Stimulated activated naive B cell treated with anti-CD40 and anti-IgM and Interleukin-4, amounts not matched to agents 10 μg/mL and 1 μg/mL and 100 μg/mL, for 72 hours (primary cell): ENCODE data around the gene SPART.
A peak's percentile ranks its signal among the peaks of the same experiment; 100 is the strongest.

ENCODE experiments used
- ATAC-seq, 2 donors: fragments of 150-1000 bp; cut with Tn5 transposase; replicated peaks; 2 replicates each; pipeline ENCODE4 v1.10.0; 2021; ENCODE audit warnings: moderate library complexity in 1 of 2
- DNase-seq: peaks from one replicate; pipeline ENCODE4 v3.0.0; 2021
- H3K27ac Mint-ChIP-seq: one replicate; pipeline ENCODE4 v1.8.0; 2022; ENCODE audit warnings: mild to moderate bottlenecking, mixed read lengths
- H3K27me3 Mint-ChIP-seq, 2 donors: one replicate each; pipeline ENCODE4 v1.8.0; 2022; ENCODE audit warnings: mixed read lengths in 2 of 2
- H3K36me3 Mint-ChIP-seq, 2 donors: one replicate each; pipeline ENCODE4 v1.8.0; 2022; ENCODE audit warnings: mixed read lengths in 2 of 2, mild to moderate bottlenecking in 1 of 2
- H3K4me1 Mint-ChIP-seq, 2 donors: one replicate each; pipeline ENCODE4 v1.8.0; 2022; ENCODE audit warnings: mixed read lengths in 2 of 2, mild to moderate bottlenecking in 1 of 2
- H3K4me3 Mint-ChIP-seq, 2 donors: one replicate each; pipeline ENCODE4 v1.8.0; 2022; ENCODE audit warnings: mild to moderate bottlenecking in 2 of 2, mixed read lengths in 2 of 2, moderate library complexity in 1 of 2
- H3K9me3 Mint-ChIP-seq, 2 donors: one replicate each; pipeline ENCODE4 v1.8.0; 2022; ENCODE audit warnings: mixed read lengths in 2 of 2, mild to moderate bottlenecking in 1 of 2

SPART gene

DNA sequence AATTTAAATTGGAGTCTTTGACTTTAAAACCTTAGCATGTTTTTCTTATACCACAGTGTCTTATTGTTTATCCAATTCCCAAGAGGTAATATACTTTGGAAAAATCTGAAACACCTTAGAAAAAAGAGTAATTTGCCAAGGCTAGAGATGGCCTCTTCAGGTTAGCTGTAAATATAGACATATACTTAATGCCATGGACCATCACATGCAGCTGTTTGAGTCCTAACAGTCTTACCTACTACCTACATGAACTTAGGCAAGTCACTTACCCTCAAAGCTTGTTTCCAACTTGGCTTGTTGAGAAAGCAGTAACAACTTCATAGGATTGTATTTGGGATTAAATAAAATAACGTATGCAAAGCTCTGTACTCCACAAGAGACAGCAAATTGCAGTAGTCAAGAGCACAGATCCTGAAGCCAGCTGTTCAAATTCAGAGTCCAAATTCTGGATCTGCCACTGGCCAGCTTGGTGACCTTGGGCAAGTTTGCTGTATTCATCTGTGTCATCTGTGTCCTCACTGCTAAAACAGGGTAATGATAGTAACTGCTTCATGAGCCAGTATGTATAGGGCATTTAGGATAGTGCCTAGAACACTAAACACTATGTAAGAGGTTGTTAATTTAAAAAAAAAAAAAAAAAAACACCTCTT lies 13.2 kb upstream of the SPART start:
- Mint-ChIP-seq H3K27ac (no peak overlapping the region), H3K9me3 (no peaks in the 10 kb centered on the region), H3K4me1 (no peaks in the 10 kb centered on the region), H3K27me3 (peaks cover 0 to 15% of the 10 kb centered on the region in 2 donors), H3K36me3 (no peaks in the 10 kb centered on the region), H3K4me3 (no peak overlapping the region)
- no peak for DNase-seq
- ATAC-seq: no peak

DNA sequence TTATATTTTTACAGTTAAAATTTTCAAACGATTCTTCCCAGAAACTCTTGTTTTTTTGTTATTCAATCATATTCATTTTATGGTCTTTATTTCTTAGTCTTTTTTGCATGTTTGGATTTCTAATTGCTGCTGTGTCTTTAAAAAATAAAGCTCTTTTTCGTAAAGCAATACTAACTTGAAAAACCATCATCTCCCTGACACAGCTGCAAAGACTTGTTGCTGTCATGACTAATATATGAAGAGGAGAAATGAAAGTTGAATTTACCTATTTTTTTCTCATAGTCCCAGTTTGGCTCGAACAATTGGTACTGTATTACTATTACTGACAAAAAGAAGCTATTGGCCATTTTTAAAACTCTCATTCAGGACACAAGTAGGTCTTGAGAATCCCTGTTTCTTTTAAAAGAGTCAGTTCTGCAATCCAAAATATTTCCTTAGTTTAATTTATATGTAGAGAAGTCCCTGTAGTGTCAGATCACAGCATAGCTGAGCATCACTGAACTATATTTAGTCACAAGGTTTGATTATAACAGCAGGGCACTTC lies 12.1 kb upstream of the SPART start:
- Mint-ChIP-seq H3K36me3 (no peaks in the 10 kb centered on the region), H3K4me3 (no peak overlapping the region), H3K4me1 (no peaks in the 10 kb centered on the region), H3K27ac (no peak overlapping the region), H3K9me3 (no peaks in the 10 kb centered on the region), H3K27me3 (peaks cover 0 to 12% of the 10 kb centered on the region in 2 donors)
- ATAC-seq: no peak
- no peak for DNase-seq

GRCh38 chr13:36357692-36358091 lies 11.5 kb upstream of the SPART start:
- ATAC-seq (no peak), DNase-seq (no peak)
- no peaks in the 10 kb centered on the region for H3K4me1 Mint-ChIP-seq
- H3K9me3 Mint-ChIP-seq: no peaks in the 10 kb centered on the region
- H3K27me3 Mint-ChIP-seq: peaks cover 0 to 9% of the 10 kb centered on the region in 2 donors
- no peaks in the 10 kb centered on the region for H3K36me3 Mint-ChIP-seq
- no peak overlapping the region for H3K27ac Mint-ChIP-seq
- H3K4me3 Mint-ChIP-seq: no peak overlapping the region

DNA sequence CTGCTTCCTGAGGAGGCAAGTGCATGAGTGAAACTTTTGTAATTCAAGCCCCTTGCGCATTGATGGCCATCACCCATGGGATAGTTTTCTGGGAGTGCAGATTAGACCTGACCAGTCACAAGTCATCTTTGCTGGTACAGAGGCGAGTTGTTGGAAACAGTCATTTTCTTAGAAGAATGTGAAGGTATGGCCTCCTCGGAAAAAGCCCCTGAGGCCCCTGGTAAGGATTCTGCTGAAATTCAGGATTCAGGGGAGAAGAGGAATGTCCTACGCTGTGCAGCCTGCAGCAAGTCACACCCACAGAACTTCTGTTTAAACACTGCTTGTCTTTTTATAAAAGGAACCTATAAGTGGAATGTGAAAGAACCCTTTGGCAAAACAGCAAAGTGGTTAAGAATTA lies 11.0 kb upstream of the SPART start:
- Mint-ChIP-seq H3K36me3 (no peaks in the 10 kb centered on the region), H3K27ac (no peak overlapping the region), H3K4me1 (no peaks in the 10 kb centered on the region), H3K9me3 (no peaks in the 10 kb centered on the region), H3K27me3 (peaks cover 0 to 9% of the 10 kb centered on the region in 2 donors), H3K4me3 (no peak overlapping the region)
- DNase-seq: no peak
- ATAC-seq: no peak

DNA sequence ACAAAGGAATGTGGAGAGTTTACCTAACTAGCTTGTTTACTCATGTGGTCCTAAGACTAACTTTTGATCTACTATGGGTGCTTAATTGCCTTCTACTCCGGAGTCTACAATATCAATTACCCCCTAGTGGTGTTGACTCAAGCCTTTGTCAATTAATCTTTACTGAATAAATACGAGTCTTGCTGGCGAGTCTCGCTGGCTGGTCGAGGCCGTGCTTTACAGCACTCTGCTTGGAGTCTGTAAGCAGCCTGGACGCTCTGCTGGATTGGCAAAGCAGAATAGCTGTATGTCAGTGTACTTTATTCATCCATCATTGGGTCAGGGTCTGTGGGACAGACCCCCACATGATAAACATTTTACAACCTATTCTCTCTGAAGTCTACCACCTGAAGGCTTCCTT lies 9.9 kb upstream of the SPART start:
- Mint-ChIP-seq H3K27me3 (peaks cover 0 to 9% of the 10 kb centered on the region in 2 donors), H3K9me3 (no peaks in the 10 kb centered on the region), H3K27ac (no peak overlapping the region), H3K4me3 (no peak overlapping the region), H3K4me1 (no peaks in the 10 kb centered on the region), H3K36me3 (no peaks in the 10 kb centered on the region)
- no peak for ATAC-seq
- no peak for DNase-seq

DNA sequence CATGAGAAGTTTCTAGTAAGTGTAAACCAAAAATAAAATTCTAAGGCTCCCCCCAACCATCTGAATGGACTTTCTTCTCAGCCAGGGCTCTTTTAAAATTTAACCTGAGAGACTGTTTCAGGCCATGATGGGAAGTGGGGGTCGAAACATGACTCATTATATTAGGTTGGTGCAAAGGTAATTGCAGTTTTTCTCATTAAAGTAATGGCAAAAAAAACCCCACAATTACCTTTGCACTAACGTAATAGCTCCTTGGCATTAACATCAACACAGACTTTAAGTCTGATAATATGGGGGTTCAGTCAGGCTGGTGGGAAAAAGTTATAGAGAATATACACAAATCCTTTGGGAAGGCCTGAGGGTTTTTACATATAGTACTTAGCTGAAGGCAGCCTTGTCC lies 9.4 kb upstream of the SPART start:
- Mint-ChIP-seq H3K4me3 (no peak overlapping the region), H3K9me3 (no peaks in the 10 kb centered on the region), H3K27ac (no peak overlapping the region), H3K4me1 (no peaks in the 10 kb centered on the region), H3K27me3 (peaks cover 0 to 9% of the 10 kb centered on the region in 2 donors), H3K36me3 (no peaks in the 10 kb centered on the region)
- DNase-seq (no peak), ATAC-seq (no peak)

- no peaks in the 10 kb centered on the region for H3K4me1 Mint-ChIP-seq
- H3K36me3 Mint-ChIP-seq: no peaks in the 10 kb centered on the region
- peaks cover 0 to 9% of the 10 kb centered on the region in 2 donors for H3K27me3 Mint-ChIP-seq
- no peak overlapping the region for H3K27ac Mint-ChIP-seq
- H3K9me3 Mint-ChIP-seq: no peaks in the 10 kb centered on the region
- ATAC-seq: no peak
- no peak for DNase-seq
- no peak overlapping the region for H3K4me3 Mint-ChIP-seq
Observed at GRCh38 chr13:36354842-36355623, 8.8 kb upstream of the SPART start.

DNA sequence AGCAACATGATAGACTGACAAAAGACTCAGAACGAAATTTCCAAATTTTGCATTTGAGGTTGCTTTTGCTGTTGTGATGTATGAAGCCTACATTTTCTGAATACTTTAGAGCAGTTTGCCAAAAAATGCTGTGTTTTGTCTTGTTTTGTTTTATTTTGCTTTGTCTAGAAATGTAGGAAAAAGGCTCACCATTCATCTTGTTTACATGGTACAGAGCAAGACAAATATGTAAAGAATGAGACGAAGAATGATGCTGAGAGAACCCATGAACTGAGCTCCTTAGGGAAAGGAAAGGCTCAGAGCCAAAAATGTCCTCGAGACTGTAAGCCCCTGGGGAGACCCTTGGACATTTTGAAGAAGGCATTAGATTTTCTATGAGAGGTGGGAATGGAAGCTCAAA lies 6.8 kb upstream of the SPART start:
- Mint-ChIP-seq H3K4me3 (no peak overlapping the region), H3K36me3 (no peaks in the 10 kb centered on the region), H3K9me3 (no peaks in the 10 kb centered on the region), H3K27me3 (peaks cover 0 to 9% of the 10 kb centered on the region in 2 donors), H3K27ac (no peak overlapping the region), H3K4me1 (no peaks in the 10 kb centered on the region)
- DNase-seq: no peak
- no peak for ATAC-seq

DNA sequence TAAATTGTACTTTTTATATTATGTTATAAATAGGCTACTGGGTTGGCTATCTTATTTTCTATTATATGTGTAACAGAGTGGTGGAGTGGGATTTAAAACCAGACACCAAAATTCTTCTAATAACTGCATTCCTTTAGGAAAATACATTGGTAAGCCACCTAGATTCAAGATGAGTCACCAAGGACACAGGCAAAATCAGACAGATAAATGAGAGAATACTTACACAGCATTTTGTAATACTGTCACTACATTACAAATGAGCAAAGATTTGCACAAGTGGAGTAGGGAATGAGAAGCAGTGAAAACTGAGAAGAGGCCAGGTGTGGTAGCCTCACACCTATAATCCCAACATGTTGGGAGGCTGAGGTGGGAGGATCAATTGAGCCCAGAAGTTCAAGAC lies 6.2 kb upstream of the SPART start:
- H3K27me3 Mint-ChIP-seq: peaks cover 0 to 9% of the 10 kb centered on the region in 2 donors
- no peaks in the 10 kb centered on the region for H3K4me1 Mint-ChIP-seq
- H3K36me3 Mint-ChIP-seq: no peaks in the 10 kb centered on the region
- no peak overlapping the region for H3K27ac Mint-ChIP-seq
- DNase-seq: no peak
- no peak overlapping the region for H3K4me3 Mint-ChIP-seq
- ATAC-seq: no peak
- H3K9me3 Mint-ChIP-seq: no peaks in the 10 kb centered on the region

GRCh38 chr13:36347531-36348210 lies 1.5 kb upstream of the SPART start:
- no peak overlapping the region for H3K4me3 Mint-ChIP-seq
- no peaks in the 10 kb centered on the region for H3K9me3 Mint-ChIP-seq
- ATAC-seq (no peak), DNase-seq (no peak)
- no peak overlapping the region for H3K27ac Mint-ChIP-seq
- peaks cover 6 to 12% of the 10 kb centered on the region in 2 donors for H3K4me1 Mint-ChIP-seq
- H3K27me3 Mint-ChIP-seq: no peaks in the 10 kb centered on the region
- H3K36me3 Mint-ChIP-seq: peaks cover 2 to 4% of the 10 kb centered on the region in 2 donors

DNA sequence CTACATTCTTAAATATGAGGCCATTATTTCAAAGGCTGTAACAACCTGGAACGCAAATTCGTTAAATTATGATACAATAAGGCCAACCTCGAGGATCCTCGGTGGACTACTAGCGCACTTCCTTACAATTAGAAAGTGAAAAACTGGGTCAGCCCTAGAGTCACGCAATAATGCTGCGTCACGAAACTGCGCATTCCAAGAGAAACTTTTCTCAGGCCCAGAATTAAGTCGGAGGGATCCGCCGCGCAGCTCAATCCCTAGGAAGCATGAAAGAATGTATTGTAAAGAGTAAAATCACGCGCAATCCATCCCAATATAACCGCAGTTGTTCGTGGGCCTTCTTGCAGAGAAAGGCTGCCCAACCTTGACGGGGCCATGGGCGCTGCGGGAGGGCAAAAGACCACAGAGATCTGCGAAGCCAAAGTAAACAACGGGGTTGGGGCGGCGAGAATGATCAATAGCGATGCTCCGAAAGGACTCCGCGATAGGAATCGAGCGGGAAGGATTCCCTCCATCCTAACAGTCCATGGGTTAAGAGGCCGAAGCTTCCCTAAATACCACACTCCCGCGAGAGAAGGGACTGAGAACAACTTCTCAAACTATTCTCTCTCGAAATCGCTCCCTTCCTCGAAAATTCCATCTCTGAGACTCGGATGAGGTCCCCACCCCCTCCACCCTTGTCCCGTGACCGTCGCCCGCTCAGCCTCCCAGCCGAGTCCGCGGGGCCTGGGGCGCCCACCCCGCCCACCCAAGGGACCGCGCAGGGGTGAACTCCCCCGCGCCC lies 564 bp downstream of the SPART start:
- Mint-ChIP-seq H3K36me3 (peaks cover 4 to 5% of the 10 kb centered on the region in 2 donors), H3K4me1 (peaks cover 10 to 14% of the 10 kb centered on the region in 2 donors), H3K9me3 (no peaks in the 10 kb centered on the region), H3K4me3 (peak overlapping the region; percentile 83 to 86), H3K27me3 (no peaks in the 10 kb centered on the region), H3K27ac (peak overlapping the region; percentile 93)
- DNase-seq (peak; percentile 31), ATAC-seq (peak; percentile 43 to 46)

DNA sequence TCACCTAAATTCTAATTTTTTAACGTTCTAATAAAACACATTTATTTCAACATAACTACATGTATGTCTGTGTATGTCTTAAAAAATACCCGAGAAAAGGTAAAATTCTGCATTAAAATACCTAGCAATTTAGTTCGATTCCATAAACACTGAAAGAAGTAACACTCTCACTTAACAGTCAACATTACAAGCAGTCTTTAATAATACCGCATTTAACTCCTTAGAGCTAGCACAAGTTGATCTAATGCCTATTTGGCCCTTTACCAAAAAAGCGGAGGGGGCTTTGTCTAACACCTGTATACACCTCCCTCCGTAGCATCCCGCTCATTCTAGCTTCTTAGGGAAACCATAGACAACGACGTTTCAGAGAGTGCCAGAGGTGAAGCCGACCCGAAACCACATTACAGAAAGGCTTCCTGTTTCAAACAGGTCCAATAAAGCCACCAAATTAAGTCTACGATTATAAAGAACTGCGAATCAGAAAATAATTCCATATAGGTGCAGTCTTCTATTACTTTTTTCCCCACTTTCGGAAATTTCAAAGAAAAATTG lies 1.2 kb downstream of the SPART start:
- peaks cover 4 to 5% of the 10 kb centered on the region in 2 donors for H3K36me3 Mint-ChIP-seq
- DNase-seq (no peak), ATAC-seq (no peak)
- H3K4me1 Mint-ChIP-seq: peaks cover 10 to 14% of the 10 kb centered on the region in 2 donors
- no peaks in the 10 kb centered on the region for H3K27me3 Mint-ChIP-seq
- peak overlapping the region; percentile 93 for H3K27ac Mint-ChIP-seq
- no peaks in the 10 kb centered on the region for H3K9me3 Mint-ChIP-seq
- peak overlapping the region; percentile 83 to 86 for H3K4me3 Mint-ChIP-seq

- H3K36me3 Mint-ChIP-seq: peaks cover 4 to 5% of the 10 kb centered on the region in 2 donors
- H3K27ac Mint-ChIP-seq: no peak overlapping the region
- no peak for DNase-seq
- ATAC-seq: no peak
- H3K4me1 Mint-ChIP-seq: peaks cover 10 to 16% of the 10 kb centered on the region in 2 donors
- no peak overlapping the region for H3K4me3 Mint-ChIP-seq
- no peaks in the 10 kb centered on the region for H3K27me3 Mint-ChIP-seq
- no peaks in the 10 kb centered on the region for H3K9me3 Mint-ChIP-seq
Observed at GRCh38 chr13:36344173-36344572, 2.0 kb downstream of the SPART start.

- no peaks in the 10 kb centered on the region for H3K27me3 Mint-ChIP-seq
- peaks cover 14 to 17% of the 10 kb centered on the region in 2 donors for H3K4me1 Mint-ChIP-seq
- no peak for ATAC-seq
- H3K36me3 Mint-ChIP-seq: peaks cover 4 to 5% of the 10 kb centered on the region in 2 donors
- no peaks in the 10 kb centered on the region for H3K9me3 Mint-ChIP-seq
- no peak for DNase-seq
- no peak overlapping the region for H3K4me3 Mint-ChIP-seq
- H3K27ac Mint-ChIP-seq: peak overlapping the region; percentile 56
Observed at GRCh38 chr13:36343766-36344165, 2.4 kb downstream of the SPART start.
